Skeletal muscle satellite cell (primary cell): ENCODE results near the gene DPH3.

Experiments used
- H3K27me3 ChIP-seq: 2 replicates; pipeline ENCODE4 v1.7.0; 2013; ENCODE audit warnings: low read length; ENCODE audit not compliant: control insufficient read depth, insufficient read depth
- H3K36me3 ChIP-seq: 2 replicates; pipeline ENCODE4 v1.7.0; 2013; ENCODE audit warnings: mild to moderate bottlenecking, control low read depth, low read length; ENCODE audit not compliant: insufficient read depth
- H3K4me1 ChIP-seq: 2 replicates; pipeline ENCODE4 v1.7.0; 2013; ENCODE audit warnings: low read length; ENCODE audit not compliant: control insufficient read depth, insufficient read depth
- H3K4me2 ChIP-seq: 2 replicates; pipeline ENCODE4 v1.7.0; 2013; ENCODE audit warnings: mild to moderate bottlenecking, low read length
- H3K4me3 ChIP-seq: 2 replicates; pipeline ENCODE4 v1.7.0; 2013; ENCODE audit warnings: low read length
- H3K9ac ChIP-seq: 2 replicates; pipeline ENCODE4 v1.7.0; 2013; ENCODE audit warnings: mild to moderate bottlenecking, low read depth, low read length, moderate library complexity
- H3K9me3 ChIP-seq: replicated peaks from 2 replicates; pipeline ENCODE4 v1.7.0; 2013; ENCODE audit warnings: mild to moderate bottlenecking, control low read depth, low read length

Gene DPH3

DNA sequence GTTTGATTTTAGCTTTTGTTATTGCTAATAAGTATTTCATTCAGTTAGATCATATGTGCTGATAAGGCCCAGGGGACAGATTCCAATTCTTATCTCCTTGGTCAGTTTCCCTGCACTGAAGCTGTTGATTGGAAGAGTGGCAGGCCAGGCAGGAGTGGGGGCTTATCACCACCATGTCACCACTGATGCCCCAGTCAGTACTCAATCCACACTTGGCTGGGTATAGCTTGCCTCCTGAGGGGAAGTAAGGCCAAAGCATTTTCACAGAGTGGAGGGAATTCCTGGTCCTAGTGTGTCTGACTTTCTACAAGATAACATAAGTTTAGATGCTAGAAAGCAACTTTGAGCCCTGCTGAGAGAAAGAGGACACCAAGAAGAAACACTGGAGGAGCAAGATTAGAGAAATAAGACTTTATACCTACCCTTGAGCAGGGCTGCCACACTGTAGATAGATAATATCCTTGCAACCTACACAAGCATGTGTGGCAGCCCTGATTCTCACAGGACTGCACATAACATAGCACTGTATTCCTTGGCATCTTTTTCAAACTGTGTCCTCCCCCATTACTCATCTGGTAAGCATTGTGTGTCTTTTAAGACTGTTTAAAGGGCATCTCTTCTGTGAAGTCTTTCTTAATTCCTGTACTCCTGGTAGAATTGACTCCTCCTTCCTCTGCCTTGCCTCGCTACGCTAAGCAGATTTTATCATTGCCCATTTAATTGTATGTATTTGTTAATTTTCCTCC, 24.6 kb upstream of the DPH3 start:
- Histone ChIP-seq H3K4me2 (no peak overlapping the region), H3K9me3 (no peaks in the 10 kb centered on the region), H3K36me3 (no peaks in the 10 kb centered on the region), H3K27me3 (no peaks in the 10 kb centered on the region), H3K9ac (no peak overlapping the region), H3K4me3 (no peak overlapping the region), H3K4me1 (peaks cover 16% of the 10 kb centered on the region)

DNA sequence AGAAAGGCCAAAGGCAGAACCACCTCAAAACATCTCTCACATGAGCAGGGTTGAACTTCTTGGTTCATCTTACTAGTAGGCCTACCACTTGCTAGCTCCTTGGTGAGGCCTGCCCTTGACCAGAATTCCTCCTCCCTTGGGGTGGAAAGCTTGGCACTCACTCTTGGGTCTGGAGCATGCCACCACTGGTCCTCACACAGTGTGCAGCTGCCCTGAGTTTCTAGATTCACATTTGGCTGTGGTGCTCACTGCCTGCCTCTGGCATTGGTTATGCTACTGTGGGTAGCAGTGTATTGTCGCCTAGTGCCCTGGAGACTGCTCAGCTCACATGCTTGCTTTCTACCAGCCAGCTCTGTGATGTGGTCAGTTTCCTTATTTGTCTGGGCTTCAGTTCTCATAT, 23.9 kb upstream of the DPH3 start:
- H3K9ac ChIP-seq = no peak overlapping the region
- H3K4me1 ChIP-seq = peaks cover 16% of the 10 kb centered on the region
- no peaks in the 10 kb centered on the region for H3K36me3 ChIP-seq
- no peak overlapping the region for H3K4me2 ChIP-seq
- H3K27me3 ChIP-seq = no peaks in the 10 kb centered on the region
- H3K9me3 ChIP-seq = no peaks in the 10 kb centered on the region
- no peak overlapping the region for H3K4me3 ChIP-seq

DNA sequence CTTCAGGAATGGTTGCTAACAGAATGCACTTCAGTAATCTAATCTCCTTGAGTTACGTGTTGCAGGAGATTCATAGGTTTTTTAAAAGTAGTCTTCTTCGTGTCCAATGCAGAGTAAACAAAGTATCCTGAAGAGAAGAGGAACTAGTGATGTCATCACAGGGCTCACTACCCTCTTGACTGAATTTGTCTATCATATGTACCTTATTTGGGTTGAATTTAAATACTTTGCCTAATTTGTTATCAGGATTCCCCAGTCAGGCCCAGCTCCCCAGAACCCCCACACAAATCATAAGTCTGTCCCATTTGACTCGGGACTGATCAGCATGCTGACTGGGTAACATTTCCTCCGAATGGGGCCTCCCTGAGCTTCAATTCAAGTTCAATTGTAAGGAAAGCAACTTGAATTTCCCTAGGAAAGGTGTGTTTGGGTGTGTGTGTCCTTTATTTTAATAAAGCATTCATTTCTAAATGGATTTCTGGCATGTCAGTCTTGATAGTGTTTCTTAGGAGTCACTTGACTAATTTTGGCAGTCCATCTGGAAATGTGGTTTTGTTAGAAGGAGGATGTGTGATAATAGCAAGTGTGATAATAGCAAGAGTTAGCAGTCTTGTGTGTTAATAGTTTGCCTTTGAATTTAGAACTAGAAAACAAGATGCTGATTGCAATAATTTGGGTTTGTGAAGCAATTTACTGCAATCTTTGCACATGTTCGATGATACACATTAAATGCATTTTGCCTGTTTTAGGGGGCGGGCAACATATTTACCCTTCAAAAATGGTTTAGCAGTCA, 22.2 kb upstream of the DPH3 start:
- H3K4me3 ChIP-seq = no peak overlapping the region
- no peaks in the 10 kb centered on the region for H3K36me3 ChIP-seq
- no peak overlapping the region for H3K9ac ChIP-seq
- no peak overlapping the region for H3K4me2 ChIP-seq
- H3K4me1 ChIP-seq = peaks cover 16% of the 10 kb centered on the region
- H3K27me3 ChIP-seq = no peaks in the 10 kb centered on the region
- H3K9me3 ChIP-seq = no peaks in the 10 kb centered on the region

DNA sequence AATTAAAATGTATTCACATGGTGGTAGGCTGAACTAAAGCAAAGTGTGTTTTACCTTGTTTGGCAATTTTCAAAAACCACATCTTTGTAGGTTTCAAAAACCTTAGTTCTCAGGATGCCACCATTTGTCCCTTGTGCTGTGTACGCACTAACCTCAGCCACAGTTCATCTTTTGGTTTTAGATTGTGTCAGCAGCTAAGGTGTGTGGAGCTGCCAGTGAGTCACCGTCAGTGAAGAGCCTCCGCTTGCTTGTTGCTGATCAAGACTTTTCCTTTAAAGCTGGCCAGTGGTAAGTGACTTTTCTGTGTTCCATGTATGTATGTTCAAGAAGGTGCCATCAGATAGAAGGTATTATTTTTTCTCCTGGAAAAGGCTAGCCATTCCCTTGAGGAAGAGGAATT, 21.4 kb upstream of the DPH3 start:
- Histone ChIP-seq H3K27me3 (no peaks in the 10 kb centered on the region), H3K4me3 (no peak overlapping the region), H3K9me3 (no peaks in the 10 kb centered on the region), H3K36me3 (no peaks in the 10 kb centered on the region), H3K9ac (no peak overlapping the region), H3K4me1 (peaks cover 16% of the 10 kb centered on the region), H3K4me2 (no peak overlapping the region)

DNA sequence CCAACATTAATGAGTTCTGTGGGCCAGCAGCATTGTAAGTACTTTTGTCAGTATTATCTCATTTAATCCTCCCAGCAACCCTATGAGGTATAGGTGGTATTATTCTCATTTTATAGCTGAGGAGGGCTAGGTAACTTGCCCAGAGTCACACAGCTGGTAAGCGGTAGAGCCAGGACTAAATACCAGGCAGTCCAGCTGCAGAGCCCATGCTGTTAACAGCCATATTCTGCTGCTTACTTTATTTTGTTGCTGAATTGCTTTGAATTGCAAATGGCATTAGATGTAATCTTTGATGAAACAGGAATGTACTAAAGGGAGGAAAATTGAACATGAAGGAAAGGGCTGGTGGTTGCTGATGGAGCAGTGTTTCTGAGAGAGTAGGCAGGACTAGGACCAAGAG, 19.9 kb upstream of the DPH3 start:
- Histone ChIP-seq H3K4me1 (peaks cover 16% of the 10 kb centered on the region), H3K4me2 (no peak overlapping the region), H3K27me3 (no peaks in the 10 kb centered on the region), H3K36me3 (no peaks in the 10 kb centered on the region), H3K9ac (no peak overlapping the region), H3K4me3 (no peak overlapping the region), H3K9me3 (no peaks in the 10 kb centered on the region)

DNA sequence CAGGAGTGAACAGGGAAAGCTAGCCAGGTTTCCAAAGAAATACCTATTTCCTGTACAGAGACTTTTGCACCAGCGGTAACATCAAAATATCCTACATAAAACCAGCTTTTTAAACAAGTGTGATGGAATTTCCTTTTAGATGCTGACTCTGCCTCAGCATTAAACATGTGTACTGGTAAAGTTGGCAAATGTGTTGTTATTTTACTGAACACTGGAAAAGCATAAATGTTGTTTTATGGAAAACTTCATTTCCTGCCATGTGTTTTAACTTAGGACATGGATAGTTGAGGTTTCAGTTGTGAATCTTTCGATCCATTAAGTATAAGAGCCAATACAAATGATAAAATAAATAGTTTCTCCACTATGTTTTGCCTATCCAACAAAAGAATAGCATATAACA, 15.9 kb upstream of the DPH3 start:
- no peaks in the 10 kb centered on the region for H3K36me3 ChIP-seq
- H3K27me3 ChIP-seq = no peaks in the 10 kb centered on the region
- H3K9ac ChIP-seq = no peak overlapping the region
- H3K4me1 ChIP-seq = peaks cover 16% of the 10 kb centered on the region
- no peak overlapping the region for H3K4me3 ChIP-seq
- H3K4me2 ChIP-seq = no peak overlapping the region
- no peaks in the 10 kb centered on the region for H3K9me3 ChIP-seq

DNA sequence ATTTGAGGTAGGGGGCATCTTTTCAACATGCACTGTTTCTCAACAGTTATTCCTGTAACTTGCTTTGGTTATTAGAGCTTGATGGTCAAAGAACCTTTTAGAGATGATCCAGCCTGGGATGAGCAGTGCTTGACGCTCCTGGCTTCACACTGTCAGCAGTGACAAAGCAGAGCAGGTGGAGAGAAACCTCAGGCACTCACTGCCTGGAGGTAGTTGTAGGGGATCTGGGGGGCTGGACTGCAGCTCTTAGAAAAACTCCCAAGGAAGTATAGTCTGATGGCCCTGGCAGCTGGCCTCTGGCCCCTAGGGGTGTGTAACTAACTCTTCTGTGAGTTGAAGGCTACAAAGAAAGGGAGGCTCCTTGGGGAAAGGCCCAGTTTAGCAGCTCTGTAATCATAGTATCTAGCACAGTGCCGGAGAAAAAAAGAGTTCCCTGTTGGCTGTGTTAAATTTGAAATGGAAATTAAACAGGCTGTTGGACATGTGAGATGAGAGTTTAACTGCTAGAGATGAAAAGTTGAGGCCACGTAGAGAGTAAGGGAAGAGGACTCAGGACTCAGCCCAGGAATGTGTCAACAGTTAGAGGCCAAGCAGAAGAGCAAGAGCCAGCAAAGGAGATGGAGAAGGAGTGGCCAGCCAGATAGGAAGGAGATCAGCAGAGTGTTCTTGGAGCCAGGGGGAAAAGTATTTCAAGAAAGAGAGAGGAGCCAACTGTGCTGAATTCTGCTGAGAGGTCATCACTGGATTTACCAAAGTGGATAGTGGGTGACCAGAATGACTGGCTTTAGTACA, 14.5 kb upstream of the DPH3 start:
- no peaks in the 10 kb centered on the region for H3K27me3 ChIP-seq
- H3K36me3 ChIP-seq = no peaks in the 10 kb centered on the region
- H3K9me3 ChIP-seq = no peaks in the 10 kb centered on the region
- no peak overlapping the region for H3K9ac ChIP-seq
- H3K4me3 ChIP-seq = no peak overlapping the region
- H3K4me1 ChIP-seq = peaks cover 16% of the 10 kb centered on the region
- H3K4me2 ChIP-seq = no peak overlapping the region

DNA sequence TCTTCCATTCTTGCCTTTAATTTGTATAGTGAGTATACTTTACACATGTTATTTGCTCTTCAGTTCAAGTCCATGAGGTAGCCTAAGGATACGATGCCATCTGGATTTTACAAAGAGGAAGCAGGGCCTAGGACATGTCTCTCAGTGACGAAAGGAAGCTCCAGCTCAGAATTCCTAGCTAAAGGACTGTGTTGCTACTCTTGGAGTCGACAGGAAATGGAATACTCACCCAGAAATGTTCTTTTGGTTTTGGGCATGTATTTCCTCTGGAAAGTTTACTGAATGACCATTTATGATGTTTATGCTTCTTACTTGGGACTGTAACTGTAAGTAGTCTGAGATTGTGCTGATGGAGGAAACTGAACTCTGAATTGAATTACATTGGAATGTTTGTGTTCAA, 12.7 kb upstream of the DPH3 start:
- Histone ChIP-seq H3K4me1 (peaks cover 16% of the 10 kb centered on the region), H3K4me3 (no peak overlapping the region), H3K27me3 (no peaks in the 10 kb centered on the region), H3K4me2 (no peak overlapping the region), H3K9me3 (no peaks in the 10 kb centered on the region), H3K9ac (no peak overlapping the region), H3K36me3 (no peaks in the 10 kb centered on the region)

DNA sequence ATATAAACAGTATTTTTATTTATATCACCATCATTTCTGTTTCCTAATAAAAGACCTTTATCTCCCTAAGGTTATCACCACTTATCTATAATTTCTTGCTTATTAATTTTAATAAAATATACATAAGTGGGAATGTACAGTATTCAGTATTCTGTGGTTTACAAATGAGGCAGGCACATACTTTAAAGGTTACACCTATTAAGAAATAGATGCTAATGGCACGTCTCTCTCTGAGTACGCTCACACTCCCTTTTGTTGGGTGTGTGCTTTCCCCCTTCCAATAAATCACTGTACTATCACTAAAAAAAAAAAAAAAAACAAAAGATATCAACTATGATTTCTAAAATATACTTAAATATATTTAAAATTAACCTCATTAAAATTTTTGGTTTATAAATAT, 9.1 kb upstream of the DPH3 start:
- Histone ChIP-seq H3K27me3 (no peaks in the 10 kb centered on the region), H3K4me3 (no peak overlapping the region), H3K4me2 (no peak overlapping the region), H3K36me3 (no peaks in the 10 kb centered on the region), H3K4me1 (peaks cover 7% of the 10 kb centered on the region), H3K9me3 (no peaks in the 10 kb centered on the region), H3K9ac (no peak overlapping the region)

DNA sequence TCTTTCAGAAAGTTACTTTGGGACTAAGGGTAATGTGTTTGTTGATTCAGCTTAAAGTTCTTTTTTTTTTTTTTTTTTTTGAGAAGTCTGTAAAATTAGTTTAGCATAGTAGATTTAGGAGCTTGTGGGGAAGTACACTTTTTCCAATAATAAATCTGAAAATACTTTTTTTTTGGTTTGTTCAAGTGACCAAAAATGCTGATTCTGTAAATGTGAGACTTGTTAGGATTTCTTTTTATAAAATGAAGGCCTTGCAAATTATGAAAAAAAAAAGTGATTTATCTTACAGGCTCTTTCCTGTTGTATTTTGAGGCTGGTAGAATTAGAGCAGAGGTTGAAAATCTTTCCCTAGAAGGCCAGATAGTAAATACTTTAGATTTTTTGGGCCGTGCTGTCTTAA, 7.8 kb upstream of the DPH3 start:
- Histone ChIP-seq H3K9me3 (no peaks in the 10 kb centered on the region), H3K4me3 (no peak overlapping the region), H3K27me3 (no peaks in the 10 kb centered on the region), H3K9ac (no peak overlapping the region), H3K4me2 (no peak overlapping the region), H3K4me1 (peaks cover 3% of the 10 kb centered on the region), H3K36me3 (no peaks in the 10 kb centered on the region)

DNA sequence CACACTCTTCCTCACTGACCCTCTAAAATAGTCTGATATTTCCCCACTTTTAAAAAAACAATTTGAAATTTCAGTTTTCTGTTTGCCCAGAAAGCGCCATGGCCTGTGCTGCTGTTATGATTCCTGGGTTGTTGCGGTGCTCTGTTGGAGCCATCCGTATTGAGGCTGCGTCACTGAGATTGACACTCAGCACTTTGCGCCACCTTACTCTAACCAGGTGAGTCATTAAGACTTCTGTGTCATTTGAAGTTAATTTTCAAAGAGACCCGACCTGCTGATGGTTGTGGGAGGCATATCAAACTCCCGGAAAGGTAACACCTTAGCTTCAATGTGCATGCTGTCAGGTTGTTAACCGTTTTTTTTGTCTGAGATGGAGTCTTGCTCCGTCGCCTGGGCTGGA, 6.1 kb upstream of the DPH3 start:
- no peak overlapping the region for H3K4me3 ChIP-seq
- no peaks in the 10 kb centered on the region for H3K36me3 ChIP-seq
- no peak overlapping the region for H3K4me2 ChIP-seq
- H3K27me3 ChIP-seq = no peaks in the 10 kb centered on the region
- peaks cover 4% of the 10 kb centered on the region for H3K4me1 ChIP-seq
- H3K9ac ChIP-seq = no peak overlapping the region
- no peaks in the 10 kb centered on the region for H3K9me3 ChIP-seq
